ENCODE measurements around the gene CES3.

DNA sequence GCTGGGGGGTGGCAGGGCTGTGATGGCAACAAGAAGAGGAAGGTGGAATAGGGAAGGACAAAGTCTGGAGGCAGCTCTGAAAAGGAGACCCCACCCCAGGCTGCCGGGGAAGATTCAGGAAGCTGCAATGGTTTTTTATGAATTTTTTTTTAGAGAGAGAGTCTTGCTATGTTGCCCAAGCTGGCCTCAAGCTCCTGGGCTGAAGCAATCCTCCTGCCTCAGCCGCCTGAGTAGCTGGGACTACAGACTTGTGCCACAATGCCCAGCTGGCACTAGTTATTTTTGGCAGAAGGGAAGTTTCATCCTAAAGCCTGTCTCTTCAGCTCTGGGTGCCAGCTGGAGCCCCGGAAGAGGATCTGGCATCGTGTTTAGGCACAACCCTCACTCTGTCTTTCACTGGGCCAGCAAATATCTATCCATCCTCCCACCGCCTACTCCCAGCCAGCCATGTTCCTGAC, 1.3 kb upstream of the CES3 start:
- no peak for TF ChIP-seq EZH2 (optimal IDR thresholded peaks at IDR 0.05; ENCODE audit: low read depth, low read length)
- TF ChIP-seq, protein P1, sequence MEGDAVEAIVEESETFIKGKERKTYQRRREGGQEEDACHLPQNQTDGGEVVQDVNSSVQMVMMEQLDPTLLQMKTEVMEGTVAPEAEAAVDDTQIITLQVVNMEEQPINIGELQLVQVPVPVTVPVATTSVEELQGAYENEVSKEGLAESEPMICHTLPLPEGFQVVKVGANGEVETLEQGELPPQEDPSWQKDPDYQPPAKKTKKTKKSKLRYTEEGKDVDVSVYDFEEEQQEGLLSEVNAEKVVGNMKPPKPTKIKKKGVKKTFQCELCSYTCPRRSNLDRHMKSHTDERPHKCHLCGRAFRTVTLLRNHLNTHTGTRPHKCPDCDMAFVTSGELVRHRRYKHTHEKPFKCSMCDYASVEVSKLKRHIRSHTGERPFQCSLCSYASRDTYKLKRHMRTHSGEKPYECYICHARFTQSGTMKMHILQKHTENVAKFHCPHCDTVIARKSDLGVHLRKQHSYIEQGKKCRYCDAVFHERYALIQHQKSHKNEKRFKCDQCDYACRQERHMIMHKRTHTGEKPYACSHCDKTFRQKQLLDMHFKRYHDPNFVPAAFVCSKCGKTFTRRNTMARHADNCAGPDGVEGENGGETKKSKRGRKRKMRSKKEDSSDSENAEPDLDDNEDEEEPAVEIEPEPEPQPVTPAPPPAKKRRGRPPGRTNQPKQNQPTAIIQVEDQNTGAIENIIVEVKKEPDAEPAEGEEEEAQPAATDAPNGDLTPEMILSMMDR (IDR thresholded peaks at IDR 0.05; ENCODE audit: low read length): no peak

Data from MM.1S (cell line).